MM.1S (cell line): Measurements from ENCODE around the gene FKBP7.

Experiments
- CTCF ChIP-seq: fragments of 300-600 bp; sonication (generic); IDR thresholded peaks from 2 replicates; pipeline ENCODE4 v1.5.1; 2016; ENCODE audit warnings: antibody characterized with exemption, low read length, mixed read lengths
- EZH2 ChIP-seq: fragments of 300-600 bp; sonication (generic); optimal IDR thresholded peaks from 2 replicates; pipeline ENCODE3; 2017; ENCODE audit warnings: low read depth, mild to moderate bottlenecking, antibody characterized with exemption, low read length, mixed read lengths
- EZH2phosphoT487 ChIP-seq: fragments of 300-600 bp; sonication (generic); IDR thresholded peaks from 2 replicates; pipeline ENCODE4 v1.6.1; 2018; ENCODE audit warnings: antibody characterized with exemption, low read length

- TF ChIP-seq CTCF (no peak), EZH2 (no peak), EZH2phosphoT487 (no peak)
Observed at GRCh38 chr2:178457390-178457886, 21.0 kb downstream of the FKBP7 start.
